HFFc6 (cell line): ENCODE results near the gene MBTPS1. TPM values are rescaled to one million over a fixed set of nuclear protein-coding genes. Genes with fewer than 3 reads are reported as not detected.

Experiments used
- DNase-seq: peaks from one replicate; pipeline ENCODE4 v3.0.0-alpha.2; 2018
- H3K27ac Mint-ChIP-seq: 2 replicates; pipeline ENCODE4 v1.8.0; 2020; ENCODE audit warnings: mild to moderate bottlenecking, mixed read lengths
- H3K27me3 Mint-ChIP-seq: 2 replicates; pipeline ENCODE4 v1.8.0; 2021; ENCODE audit warnings: mild to moderate bottlenecking, moderate library complexity, mixed read lengths; ENCODE audit not compliant: insufficient read depth
- H3K36me3 Mint-ChIP-seq: 2 replicates; pipeline ENCODE4 v1.8.0; 2021; ENCODE audit warnings: low read depth, mixed read lengths
- H3K4me1 Mint-ChIP-seq: 2 replicates; pipeline ENCODE4 v1.8.0; 2020; ENCODE audit warnings: low read depth, mixed read lengths
- H3K4me3 Mint-ChIP-seq: 2 replicates; pipeline ENCODE4 v1.8.0; 2020; ENCODE audit warnings: mild to moderate bottlenecking, moderate library complexity, mixed read lengths
- H3K9me3 Mint-ChIP-seq: 2 replicates; pipeline ENCODE4 v1.8.0; 2020; ENCODE audit warnings: mild to moderate bottlenecking, mixed read lengths
- total RNA-seq, 6 experiments: library from RNA; stranded (reverse); fragmentation: NEBNext Ultra II Directional; extraction: Animal tissue kit (Norgen Biotek cat#: 25700); gene quantifications; 2 replicates in 1 of 6; 3 replicates in 5 of 6; pipeline ENCODE4 v1.2.3, GENCODE V29; 2021
- TF ChIP-seq, protein P1 (sequence below): fragments of 200-600 bp; sonication (generic); IDR thresholded peaks from 2 replicates; pipeline ENCODE4 v1.5.0; 2021; ENCODE audit warnings: antibody characterized with exemption, mild to moderate bottlenecking

MBTPS1 gene
- total RNA-seq, 6 experiments from 2014 or later = 96.6 to 123 (median 102) TPM

GRCh38 chr16:84021488-84021887, 95.3 kb downstream of the MBTPS1 start:
- TF ChIP-seq, protein P1, sequence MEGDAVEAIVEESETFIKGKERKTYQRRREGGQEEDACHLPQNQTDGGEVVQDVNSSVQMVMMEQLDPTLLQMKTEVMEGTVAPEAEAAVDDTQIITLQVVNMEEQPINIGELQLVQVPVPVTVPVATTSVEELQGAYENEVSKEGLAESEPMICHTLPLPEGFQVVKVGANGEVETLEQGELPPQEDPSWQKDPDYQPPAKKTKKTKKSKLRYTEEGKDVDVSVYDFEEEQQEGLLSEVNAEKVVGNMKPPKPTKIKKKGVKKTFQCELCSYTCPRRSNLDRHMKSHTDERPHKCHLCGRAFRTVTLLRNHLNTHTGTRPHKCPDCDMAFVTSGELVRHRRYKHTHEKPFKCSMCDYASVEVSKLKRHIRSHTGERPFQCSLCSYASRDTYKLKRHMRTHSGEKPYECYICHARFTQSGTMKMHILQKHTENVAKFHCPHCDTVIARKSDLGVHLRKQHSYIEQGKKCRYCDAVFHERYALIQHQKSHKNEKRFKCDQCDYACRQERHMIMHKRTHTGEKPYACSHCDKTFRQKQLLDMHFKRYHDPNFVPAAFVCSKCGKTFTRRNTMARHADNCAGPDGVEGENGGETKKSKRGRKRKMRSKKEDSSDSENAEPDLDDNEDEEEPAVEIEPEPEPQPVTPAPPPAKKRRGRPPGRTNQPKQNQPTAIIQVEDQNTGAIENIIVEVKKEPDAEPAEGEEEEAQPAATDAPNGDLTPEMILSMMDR = no peak
- DNase-seq = no peak
- H3K9me3 Mint-ChIP-seq = peaks cover 40% of the 10 kb centered on the region
- no peak overlapping the region for H3K4me3 Mint-ChIP-seq
- H3K36me3 Mint-ChIP-seq = peaks cover 18% of the 10 kb centered on the region
- peaks cover 36% of the 10 kb centered on the region for H3K27me3 Mint-ChIP-seq
- H3K4me1 Mint-ChIP-seq = peaks cover 8% of the 10 kb centered on the region
- H3K27ac Mint-ChIP-seq = no peak overlapping the region

DNA sequence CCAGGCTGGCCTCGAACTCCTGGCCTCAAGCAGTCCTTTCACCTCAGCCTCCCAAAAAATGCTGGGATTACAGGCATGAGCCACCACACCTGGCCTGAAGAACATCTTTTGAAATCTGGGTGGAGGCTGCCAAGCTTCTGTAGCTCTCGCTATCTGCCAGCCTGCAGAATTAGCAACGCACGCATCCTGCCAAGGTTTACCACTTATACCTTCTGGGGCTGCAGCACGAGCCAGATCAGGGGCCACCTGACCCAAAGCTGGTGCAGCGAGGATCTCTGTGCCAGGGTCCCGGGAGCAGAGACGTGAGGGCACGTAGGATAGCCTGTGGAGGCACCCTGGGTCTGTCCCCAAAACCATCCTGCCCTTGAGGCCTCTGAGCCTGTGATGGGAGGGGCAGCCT, 96.4 kb downstream of the MBTPS1 start:
- Mint-ChIP-seq H3K9me3 (peaks cover 40% of the 10 kb centered on the region), H3K27ac (no peak overlapping the region), H3K4me1 (peaks cover 7% of the 10 kb centered on the region), H3K36me3 (peaks cover 18% of the 10 kb centered on the region), H3K27me3 (peaks cover 34% of the 10 kb centered on the region), H3K4me3 (no peak overlapping the region)
- no peak for DNase-seq
- TF ChIP-seq, protein P1 = no peak

DNA sequence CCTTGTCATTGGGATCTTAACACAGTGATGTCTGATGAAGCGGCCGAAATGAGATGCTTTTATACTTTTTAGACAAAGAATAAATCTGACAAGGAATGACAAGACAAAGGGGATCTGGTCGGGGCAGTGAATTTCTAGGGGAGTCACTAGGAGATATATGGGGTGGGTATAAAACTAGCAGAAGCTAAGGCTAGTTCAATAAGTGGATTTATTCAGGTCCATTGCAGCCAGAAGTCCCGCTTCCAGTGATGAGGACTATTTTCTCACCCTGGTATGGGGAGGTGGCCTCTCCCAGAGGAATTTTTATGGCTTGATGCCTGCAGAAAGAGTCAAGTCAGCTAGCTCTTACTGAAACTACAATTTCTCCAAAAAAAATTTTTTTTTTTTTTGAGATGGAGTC, 98.0 kb downstream of the MBTPS1 start:
- Mint-ChIP-seq H3K4me1 (no peaks in the 10 kb centered on the region), H3K27me3 (peaks cover 36% of the 10 kb centered on the region), H3K9me3 (peaks cover 40% of the 10 kb centered on the region), H3K4me3 (no peak overlapping the region), H3K36me3 (peaks cover 18% of the 10 kb centered on the region), H3K27ac (no peak overlapping the region)
- TF ChIP-seq, protein P1 = no peak
- no peak for DNase-seq

GRCh38 chr16:84016477-84016876, 100.3 kb downstream of the MBTPS1 start:
- Mint-ChIP-seq H3K9me3 (peaks cover 27% of the 10 kb centered on the region), H3K27ac (no peak overlapping the region), H3K4me3 (no peak overlapping the region), H3K36me3 (peaks cover 10% of the 10 kb centered on the region), H3K4me1 (no peaks in the 10 kb centered on the region), H3K27me3 (peaks cover 26% of the 10 kb centered on the region)
- TF ChIP-seq, protein P1 = no peak
- no peak for DNase-seq

GRCh38 chr16:84015399-84015798, 101.3 kb downstream of the MBTPS1 start:
- Mint-ChIP-seq H3K4me1 (no peaks in the 10 kb centered on the region), H3K4me3 (no peak overlapping the region), H3K27me3 (peaks cover 23% of the 10 kb centered on the region), H3K9me3 (peaks cover 16% of the 10 kb centered on the region), H3K27ac (no peak overlapping the region), H3K36me3 (peaks cover 2% of the 10 kb centered on the region; the same call in 1 of the 2 replicates)
- no peak for DNase-seq
- TF ChIP-seq, protein P1 = no peak
